DND-41 (cell line): ENCODE data around the gene ANKRD45.
"Not testable (repeated sequence)": the region's sequence is repeated elsewhere in the genome, so short reads cannot be mapped to it uniquely, and the experiment has no call there.

Source experiments
- EZH2 ChIP-seq: IDR thresholded peaks from 3 replicates; pipeline ENCODE4 v1.6.1; 2012; ENCODE audit warnings: borderline replicate concordance, low read depth, mild to moderate bottlenecking, moderate library complexity, low read length, inconsistent platforms; ENCODE audit not compliant: severe bottlenecking
- TF ChIP-seq, protein P1 (sequence below): IDR thresholded peaks from 2 replicates; pipeline ENCODE4 v1.5.1; 2012; ENCODE audit warnings: borderline replicate concordance, low read length, moderate library complexity, mild to moderate bottlenecking; ENCODE audit not compliant: poor library complexity, severe bottlenecking; ENCODE audit errors: extremely low read depth

DNA sequence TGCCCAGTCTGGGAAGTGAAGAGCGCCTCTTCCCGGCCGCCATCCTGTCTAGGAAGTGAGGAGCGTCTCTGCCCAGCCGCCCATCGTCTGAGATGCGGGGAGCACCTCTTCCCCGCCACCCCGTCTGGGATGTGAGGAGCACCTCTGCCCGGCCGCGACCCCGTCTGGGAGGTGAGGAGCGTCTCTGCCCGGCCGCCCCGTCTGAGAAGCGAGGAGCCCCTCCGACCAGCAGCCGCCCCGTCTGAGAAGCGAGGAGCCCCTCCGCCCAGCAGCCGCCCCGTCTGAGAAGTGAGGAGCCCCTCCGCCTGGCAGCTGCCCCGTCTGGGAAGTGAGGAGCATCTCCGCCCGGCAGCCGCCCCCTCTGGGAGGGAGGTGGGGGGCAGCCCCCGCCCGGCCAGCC is 56.6 kb downstream of the ANKRD45 start:
- TF ChIP-seq, protein P1, sequence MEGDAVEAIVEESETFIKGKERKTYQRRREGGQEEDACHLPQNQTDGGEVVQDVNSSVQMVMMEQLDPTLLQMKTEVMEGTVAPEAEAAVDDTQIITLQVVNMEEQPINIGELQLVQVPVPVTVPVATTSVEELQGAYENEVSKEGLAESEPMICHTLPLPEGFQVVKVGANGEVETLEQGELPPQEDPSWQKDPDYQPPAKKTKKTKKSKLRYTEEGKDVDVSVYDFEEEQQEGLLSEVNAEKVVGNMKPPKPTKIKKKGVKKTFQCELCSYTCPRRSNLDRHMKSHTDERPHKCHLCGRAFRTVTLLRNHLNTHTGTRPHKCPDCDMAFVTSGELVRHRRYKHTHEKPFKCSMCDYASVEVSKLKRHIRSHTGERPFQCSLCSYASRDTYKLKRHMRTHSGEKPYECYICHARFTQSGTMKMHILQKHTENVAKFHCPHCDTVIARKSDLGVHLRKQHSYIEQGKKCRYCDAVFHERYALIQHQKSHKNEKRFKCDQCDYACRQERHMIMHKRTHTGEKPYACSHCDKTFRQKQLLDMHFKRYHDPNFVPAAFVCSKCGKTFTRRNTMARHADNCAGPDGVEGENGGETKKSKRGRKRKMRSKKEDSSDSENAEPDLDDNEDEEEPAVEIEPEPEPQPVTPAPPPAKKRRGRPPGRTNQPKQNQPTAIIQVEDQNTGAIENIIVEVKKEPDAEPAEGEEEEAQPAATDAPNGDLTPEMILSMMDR: not testable (repeated sequence)
- not testable (repeated sequence) for TF ChIP-seq EZH2
